ENCODE results near the gene CAPZA2. TPM values are rescaled to one million over a fixed set of nuclear protein-coding genes. Genes with fewer than 3 reads are reported as not detected.

The CAPZA2 gene
- total and polyA plus RNA-seq, 10 of the 15 experiments (the other 5 are each of a cell fraction or from before 2014, with no cell fraction given): 50.0 to 379 (median 117) TPM

DNA sequence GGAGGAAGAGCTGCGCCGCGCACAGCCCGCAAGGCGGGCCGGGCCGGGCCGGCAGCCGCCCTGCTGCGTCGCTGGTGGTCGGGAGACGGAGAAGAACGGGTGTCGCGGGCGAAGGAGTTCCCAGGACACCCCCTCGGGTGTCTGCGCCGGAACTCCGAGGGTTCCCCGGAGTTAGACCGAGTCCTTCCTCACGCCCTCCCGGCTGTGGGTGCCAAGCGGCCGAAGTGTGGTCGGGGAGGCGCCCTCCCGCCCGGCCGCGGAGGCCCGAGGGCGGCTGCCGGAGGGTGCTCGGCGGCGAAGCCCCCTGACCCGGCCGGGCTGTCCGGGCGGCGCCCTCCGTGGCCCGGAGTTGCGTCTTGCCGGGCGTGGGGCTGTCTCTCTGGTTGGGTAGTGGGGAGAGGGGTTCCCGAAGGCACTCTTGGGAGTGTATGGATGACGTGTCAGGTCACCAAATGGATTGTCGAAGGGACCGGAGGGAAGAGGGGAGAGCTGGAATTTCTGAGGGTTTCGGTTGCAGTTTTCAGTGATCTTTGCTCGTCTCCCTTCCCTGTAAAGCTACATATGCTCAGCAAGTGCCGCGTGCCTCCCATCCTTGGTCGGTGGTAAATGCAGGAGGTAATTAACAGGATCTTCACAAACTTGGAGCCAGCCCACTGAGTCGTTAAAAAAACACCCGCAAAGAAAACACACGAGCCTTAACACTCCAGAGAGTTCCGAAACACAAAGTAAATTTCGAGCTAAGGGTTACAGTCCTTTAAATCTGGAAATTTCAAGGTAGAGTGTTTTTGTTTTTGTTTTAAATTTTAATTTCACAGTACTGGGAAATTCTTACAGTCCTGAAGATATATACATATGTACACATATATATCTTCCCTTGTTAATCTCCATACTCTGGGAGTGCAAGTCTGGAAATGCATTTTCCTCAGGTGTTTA lies 91.8 kb downstream of the CAPZA2 start (continued):
- TF ChIP-seq, protein P1, sequence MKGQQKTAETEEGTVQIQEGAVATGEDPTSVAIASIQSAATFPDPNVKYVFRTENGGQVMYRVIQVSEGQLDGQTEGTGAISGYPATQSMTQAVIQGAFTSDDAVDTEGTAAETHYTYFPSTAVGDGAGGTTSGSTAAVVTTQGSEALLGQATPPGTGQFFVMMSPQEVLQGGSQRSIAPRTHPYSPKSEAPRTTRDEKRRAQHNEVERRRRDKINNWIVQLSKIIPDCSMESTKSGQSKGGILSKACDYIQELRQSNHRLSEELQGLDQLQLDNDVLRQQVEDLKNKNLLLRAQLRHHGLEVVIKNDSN (IDR thresholded peaks at IDR 0.05; ENCODE audit: borderline replicate concordance, extremely low read length, insufficient read depth, low read depth, low read length): no peak
- TF ChIP-seq, protein P2, sequence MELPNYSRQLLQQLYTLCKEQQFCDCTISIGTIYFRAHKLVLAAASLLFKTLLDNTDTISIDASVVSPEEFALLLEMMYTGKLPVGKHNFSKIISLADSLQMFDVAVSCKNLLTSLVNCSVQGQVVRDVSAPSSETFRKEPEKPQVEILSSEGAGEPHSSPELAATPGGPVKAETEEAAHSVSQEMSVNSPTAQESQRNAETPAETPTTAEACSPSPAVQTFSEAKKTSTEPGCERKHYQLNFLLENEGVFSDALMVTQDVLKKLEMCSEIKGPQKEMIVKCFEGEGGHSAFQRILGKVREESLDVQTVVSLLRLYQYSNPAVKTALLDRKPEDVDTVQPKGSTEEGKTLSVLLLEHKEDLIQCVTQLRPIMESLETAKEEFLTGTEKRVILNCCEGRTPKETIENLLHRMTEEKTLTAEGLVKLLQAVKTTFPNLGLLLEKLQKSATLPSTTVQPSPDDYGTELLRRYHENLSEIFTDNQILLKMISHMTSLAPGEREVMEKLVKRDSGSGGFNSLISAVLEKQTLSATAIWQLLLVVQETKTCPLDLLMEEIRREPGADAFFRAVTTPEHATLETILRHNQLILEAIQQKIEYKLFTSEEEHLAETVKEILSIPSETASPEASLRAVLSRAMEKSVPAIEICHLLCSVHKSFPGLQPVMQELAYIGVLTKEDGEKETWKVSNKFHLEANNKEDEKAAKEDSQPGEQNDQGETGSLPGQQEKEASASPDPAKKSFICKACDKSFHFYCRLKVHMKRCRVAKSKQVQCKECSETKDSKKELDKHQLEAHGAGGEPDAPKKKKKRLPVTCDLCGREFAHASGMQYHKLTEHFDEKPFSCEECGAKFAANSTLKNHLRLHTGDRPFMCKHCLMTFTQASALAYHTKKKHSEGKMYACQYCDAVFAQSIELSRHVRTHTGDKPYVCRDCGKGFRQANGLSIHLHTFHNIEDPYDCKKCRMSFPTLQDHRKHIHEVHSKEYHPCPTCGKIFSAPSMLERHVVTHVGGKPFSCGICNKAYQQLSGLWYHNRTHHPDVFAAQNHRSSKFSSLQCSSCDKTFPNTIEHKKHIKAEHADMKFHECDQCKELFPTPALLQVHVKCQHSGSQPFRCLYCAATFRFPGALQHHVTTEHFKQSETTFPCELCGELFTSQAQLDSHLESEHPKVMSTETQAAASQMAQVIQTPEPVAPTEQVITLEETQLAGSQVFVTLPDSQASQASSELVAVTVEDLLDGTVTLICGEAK (IDR thresholded peaks at IDR 0.05; ENCODE audit: borderline replicate concordance): peak; percentile 19; the same call in 1 of the 2 replicates
- TF ChIP-seq RCOR1 (conservative IDR thresholded peaks at IDR 0.05; ENCODE audit: low read depth, low read length) (no peak), ZNF384 (IDR thresholded peaks at IDR 0.05; ENCODE audit: borderline replicate concordance, low read depth, low read length) (no peak), ZNF207 (IDR thresholded peaks at IDR 0.05; ENCODE audit: borderline replicate concordance) (peak; percentile 81; the same call in 1 of the 2 replicates), HCFC1 (IDR thresholded peaks at IDR 0.05; ENCODE audit: low read length) (no peak), EGR1 (IDR thresholded peaks at IDR 0.05; ENCODE audit: borderline replicate concordance in 1 of 2, low read depth in 2 of 2, low read length in 2 of 2) (no peak), NR2F1 (conservative IDR thresholded peaks at IDR 0.05) (peak; percentile 48), BCL11A (IDR thresholded peaks at IDR 0.05; ENCODE audit: low read depth, low read length) (0 out of 2 replicates have a peak, but pooled peaks have one; percentile 10), MXI1 (IDR thresholded peaks at IDR 0.05; ENCODE audit: low read depth, low read length) (peak; percentile 68)
- TF ChIP-seq, protein P3, sequence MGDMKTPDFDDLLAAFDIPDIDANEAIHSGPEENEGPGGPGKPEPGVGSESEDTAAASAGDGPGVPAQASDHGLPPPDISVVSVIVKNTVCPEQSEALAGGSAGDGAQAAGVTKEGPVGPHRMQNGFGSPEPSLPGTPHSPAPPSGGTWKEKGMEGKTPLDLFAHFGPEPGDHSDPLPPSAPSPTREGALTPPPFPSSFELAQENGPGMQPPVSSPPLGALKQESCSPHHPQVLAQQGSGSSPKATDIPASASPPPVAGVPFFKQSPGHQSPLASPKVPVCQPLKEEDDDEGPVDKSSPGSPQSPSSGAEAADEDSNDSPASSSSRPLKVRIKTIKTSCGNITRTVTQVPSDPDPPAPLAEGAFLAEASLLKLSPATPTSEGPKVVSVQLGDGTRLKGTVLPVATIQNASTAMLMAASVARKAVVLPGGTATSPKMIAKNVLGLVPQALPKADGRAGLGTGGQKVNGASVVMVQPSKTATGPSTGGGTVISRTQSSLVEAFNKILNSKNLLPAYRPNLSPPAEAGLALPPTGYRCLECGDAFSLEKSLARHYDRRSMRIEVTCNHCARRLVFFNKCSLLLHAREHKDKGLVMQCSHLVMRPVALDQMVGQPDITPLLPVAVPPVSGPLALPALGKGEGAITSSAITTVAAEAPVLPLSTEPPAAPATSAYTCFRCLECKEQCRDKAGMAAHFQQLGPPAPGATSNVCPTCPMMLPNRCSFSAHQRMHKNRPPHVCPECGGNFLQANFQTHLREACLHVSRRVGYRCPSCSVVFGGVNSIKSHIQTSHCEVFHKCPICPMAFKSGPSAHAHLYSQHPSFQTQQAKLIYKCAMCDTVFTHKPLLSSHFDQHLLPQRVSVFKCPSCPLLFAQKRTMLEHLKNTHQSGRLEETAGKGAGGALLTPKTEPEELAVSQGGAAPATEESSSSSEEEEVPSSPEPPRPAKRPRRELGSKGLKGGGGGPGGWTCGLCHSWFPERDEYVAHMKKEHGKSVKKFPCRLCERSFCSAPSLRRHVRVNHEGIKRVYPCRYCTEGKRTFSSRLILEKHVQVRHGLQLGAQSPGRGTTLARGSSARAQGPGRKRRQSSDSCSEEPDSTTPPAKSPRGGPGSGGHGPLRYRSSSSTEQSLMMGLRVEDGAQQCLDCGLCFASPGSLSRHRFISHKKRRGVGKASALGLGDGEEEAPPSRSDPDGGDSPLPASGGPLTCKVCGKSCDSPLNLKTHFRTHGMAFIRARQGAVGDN (IDR thresholded peaks at IDR 0.05): no peak
- TF ChIP-seq, protein P4, sequence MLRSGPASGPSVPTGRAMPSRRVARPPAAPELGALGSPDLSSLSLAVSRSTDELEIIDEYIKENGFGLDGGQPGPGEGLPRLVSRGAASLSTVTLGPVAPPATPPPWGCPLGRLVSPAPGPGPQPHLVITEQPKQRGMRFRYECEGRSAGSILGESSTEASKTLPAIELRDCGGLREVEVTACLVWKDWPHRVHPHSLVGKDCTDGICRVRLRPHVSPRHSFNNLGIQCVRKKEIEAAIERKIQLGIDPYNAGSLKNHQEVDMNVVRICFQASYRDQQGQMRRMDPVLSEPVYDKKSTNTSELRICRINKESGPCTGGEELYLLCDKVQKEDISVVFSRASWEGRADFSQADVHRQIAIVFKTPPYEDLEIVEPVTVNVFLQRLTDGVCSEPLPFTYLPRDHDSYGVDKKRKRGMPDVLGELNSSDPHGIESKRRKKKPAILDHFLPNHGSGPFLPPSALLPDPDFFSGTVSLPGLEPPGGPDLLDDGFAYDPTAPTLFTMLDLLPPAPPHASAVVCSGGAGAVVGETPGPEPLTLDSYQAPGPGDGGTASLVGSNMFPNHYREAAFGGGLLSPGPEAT (IDR thresholded peaks at IDR 0.05; ENCODE audit: low read depth): 0 out of 2 replicates have a peak, but pooled peaks have one; percentile 36
- TF ChIP-seq, protein P5, sequence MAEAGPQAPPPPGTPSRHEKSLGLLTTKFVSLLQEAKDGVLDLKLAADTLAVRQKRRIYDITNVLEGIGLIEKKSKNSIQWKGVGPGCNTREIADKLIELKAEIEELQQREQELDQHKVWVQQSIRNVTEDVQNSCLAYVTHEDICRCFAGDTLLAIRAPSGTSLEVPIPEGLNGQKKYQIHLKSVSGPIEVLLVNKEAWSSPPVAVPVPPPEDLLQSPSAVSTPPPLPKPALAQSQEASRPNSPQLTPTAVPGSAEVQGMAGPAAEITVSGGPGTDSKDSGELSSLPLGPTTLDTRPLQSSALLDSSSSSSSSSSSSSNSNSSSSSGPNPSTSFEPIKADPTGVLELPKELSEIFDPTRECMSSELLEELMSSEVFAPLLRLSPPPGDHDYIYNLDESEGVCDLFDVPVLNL (IDR thresholded peaks at IDR 0.05; ENCODE audit: low read depth, low read length): no peak

All from GM12878 (cell line).